ENCODE data around the gene IGF2BP3.

GRCh38 chr7:23472046-23472445, 1.8 kb upstream of the IGF2BP3 start:
- no peak for TF ChIP-seq EZH2phosphoT487 (IDR thresholded peaks at IDR 0.05; ENCODE audit: borderline replicate concordance, low read depth, low read length)
- TF ChIP-seq CTCF (conservative IDR thresholded peaks at IDR 0.05; ENCODE audit: low read length) = no peak
